Parathyroid adenoma (tissue), 2 donors: Measurements from ENCODE around the gene ZNF148.

Source experiments
- H2AFZ ChIP-seq: fragments of 300-600 bp; sonication (generic); one replicate; pipeline ENCODE4 v1.7.0; 2017; ENCODE audit warnings: antibody characterized with exemption, mild to moderate bottlenecking
- H3K27ac ChIP-seq: fragments of 300-600 bp; sonication (generic); one replicate; pipeline ENCODE4 v1.7.0; 2017
- H3K27me3 ChIP-seq: fragments of 300-600 bp; sonication (generic); one replicate; pipeline ENCODE4 v1.7.0; 2017; ENCODE audit warnings: low read length; ENCODE audit not compliant: control insufficient read depth, insufficient read depth
- H3K36me3 ChIP-seq: fragments of 300-600 bp; sonication (generic); one replicate; pipeline ENCODE4 v1.7.0; 2017; ENCODE audit warnings: low read length; ENCODE audit not compliant: control insufficient read depth, insufficient read depth
- H3K4me1 ChIP-seq: fragments of 300-600 bp; sonication (generic); one replicate; pipeline ENCODE4 v1.7.0; 2017; ENCODE audit warnings: control low read depth
- H3K4me2 ChIP-seq: fragments of 300-600 bp; sonication (generic); one replicate; pipeline ENCODE4 v1.7.0; 2017; ENCODE audit warnings: low read length
- H3K4me3 ChIP-seq: fragments of 300-600 bp; sonication (generic); one replicate; pipeline ENCODE4 v1.7.0; 2017; ENCODE audit warnings: low read depth, low read length
- H3K79me2 ChIP-seq: fragments of 300-600 bp; sonication (generic); one replicate; pipeline ENCODE4 v1.7.0; 2017; ENCODE audit warnings: control low read depth
- H3K9ac ChIP-seq: fragments of 300-600 bp; sonication (generic); one replicate; pipeline ENCODE4 v1.7.0; 2017; ENCODE audit warnings: mild to moderate bottlenecking
- H3K9me3 ChIP-seq: fragments of 300-600 bp; sonication (generic); one replicate; pipeline ENCODE4 v1.7.0; 2017; ENCODE audit warnings: low read length; ENCODE audit not compliant: control insufficient read depth
- TF ChIP-seq, protein P1 (sequence below): fragments of 300-600 bp; sonication (generic); IDR thresholded peaks from one replicate; pipeline ENCODE4 v1.7.0; 2017; ENCODE audit warnings: antibody characterized with exemption, mild to moderate bottlenecking
- donor health status: primary hyperparathyroidism.

Gene ZNF148

DNA sequence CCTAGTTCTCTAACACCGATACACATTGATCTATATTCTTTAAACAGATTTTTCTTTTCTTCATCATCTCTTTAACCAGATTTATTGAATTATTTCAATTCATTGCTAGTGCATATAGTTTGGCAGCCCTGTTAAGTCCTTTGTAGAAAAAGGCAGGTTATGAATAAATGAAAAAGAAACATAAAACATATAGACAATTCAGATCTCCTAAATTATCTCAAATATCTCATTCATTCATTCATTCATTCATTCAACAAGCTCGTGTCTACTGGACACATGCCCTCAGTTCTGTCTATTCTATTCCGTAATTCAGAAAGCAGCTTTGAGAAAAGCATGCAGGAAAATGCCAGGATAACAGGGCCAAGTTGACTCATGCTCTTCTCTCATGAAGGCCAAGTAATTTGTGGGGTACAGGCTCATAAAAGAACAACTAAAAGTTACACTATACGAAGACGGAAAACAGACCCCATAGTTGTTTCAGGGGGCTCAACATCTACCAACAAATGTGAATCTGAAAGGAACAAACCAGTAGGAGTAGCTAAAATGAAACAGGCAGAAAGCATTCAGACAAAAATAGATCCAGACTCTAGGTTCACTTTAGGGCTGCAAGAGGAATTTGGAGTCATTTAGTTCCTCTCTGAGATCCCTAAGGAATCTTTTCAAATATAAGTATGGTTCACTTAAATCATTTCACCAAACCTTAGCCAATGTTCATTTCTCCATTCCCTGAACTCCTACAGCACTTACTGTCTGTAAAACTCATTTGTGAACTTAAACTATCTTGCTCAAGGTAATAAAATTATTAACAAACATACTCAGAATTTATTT, 7.5 kb downstream of the ZNF148 start:
- TF ChIP-seq, protein P1, sequence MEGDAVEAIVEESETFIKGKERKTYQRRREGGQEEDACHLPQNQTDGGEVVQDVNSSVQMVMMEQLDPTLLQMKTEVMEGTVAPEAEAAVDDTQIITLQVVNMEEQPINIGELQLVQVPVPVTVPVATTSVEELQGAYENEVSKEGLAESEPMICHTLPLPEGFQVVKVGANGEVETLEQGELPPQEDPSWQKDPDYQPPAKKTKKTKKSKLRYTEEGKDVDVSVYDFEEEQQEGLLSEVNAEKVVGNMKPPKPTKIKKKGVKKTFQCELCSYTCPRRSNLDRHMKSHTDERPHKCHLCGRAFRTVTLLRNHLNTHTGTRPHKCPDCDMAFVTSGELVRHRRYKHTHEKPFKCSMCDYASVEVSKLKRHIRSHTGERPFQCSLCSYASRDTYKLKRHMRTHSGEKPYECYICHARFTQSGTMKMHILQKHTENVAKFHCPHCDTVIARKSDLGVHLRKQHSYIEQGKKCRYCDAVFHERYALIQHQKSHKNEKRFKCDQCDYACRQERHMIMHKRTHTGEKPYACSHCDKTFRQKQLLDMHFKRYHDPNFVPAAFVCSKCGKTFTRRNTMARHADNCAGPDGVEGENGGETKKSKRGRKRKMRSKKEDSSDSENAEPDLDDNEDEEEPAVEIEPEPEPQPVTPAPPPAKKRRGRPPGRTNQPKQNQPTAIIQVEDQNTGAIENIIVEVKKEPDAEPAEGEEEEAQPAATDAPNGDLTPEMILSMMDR = no peak
- no peaks in the 10 kb centered on the region for H3K36me3 ChIP-seq
- no peak overlapping the region for H3K9ac ChIP-seq
- H3K79me2 ChIP-seq = peaks cover 75% of the 10 kb centered on the region
- no peak overlapping the region for H3K27ac ChIP-seq
- H2AFZ ChIP-seq = no peak overlapping the region
- H3K4me2 ChIP-seq = no peak overlapping the region
- no peaks in the 10 kb centered on the region for H3K9me3 ChIP-seq
- no peak overlapping the region for H3K4me3 ChIP-seq
- H3K4me1 ChIP-seq = peaks cover 3% of the 10 kb centered on the region
- H3K27me3 ChIP-seq = no peaks in the 10 kb centered on the region

DNA sequence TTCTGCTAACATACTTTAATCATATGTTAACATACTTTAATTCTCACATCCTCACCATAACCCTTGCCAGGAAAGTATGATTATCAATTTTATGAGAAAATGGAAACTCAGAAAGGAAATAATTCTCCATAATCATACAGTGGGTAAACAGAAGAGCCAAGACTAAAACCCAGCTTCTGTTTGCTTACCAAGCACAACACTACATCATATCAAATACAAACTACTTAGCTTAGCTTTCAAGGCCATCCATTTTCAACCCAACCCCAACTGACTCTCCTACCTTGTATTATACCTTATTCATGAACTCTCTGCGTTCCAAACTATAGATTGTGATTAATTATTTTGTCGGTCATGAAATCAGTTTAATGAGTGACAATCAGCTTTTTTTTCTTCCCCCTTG, 9.0 kb downstream of the ZNF148 start:
- H2AFZ ChIP-seq = no peak overlapping the region
- peaks cover 83% of the 10 kb centered on the region for H3K79me2 ChIP-seq
- no peak overlapping the region for H3K4me3 ChIP-seq
- TF ChIP-seq, protein P1 = no peak
- H3K4me2 ChIP-seq = no peak overlapping the region
- no peak overlapping the region for H3K27ac ChIP-seq
- H3K9me3 ChIP-seq = no peaks in the 10 kb centered on the region
- no peaks in the 10 kb centered on the region for H3K36me3 ChIP-seq
- H3K4me1 ChIP-seq = peaks cover 3% of the 10 kb centered on the region
- H3K9ac ChIP-seq = no peak overlapping the region
- no peaks in the 10 kb centered on the region for H3K27me3 ChIP-seq

DNA sequence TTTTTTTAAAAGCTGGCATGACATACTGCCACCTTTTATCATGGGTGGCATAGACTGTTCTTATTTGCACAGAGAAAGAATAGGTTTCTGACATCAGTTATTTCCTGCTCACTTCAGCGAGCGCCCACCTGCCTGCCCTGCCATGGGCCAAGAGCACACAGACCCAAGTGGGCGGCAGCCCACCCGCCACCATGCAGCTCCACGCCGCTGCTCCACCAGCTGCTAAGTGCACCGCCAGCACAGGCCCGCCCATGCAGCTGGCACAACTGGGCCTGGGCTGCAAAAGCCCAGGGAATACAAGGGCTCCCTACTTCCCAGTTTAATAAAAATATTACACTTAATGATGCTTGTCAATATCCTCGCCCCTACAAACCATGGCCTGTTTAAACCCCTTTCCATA, 15.4 kb downstream of the ZNF148 start:
- Histone ChIP-seq H3K9me3 (no peaks in the 10 kb centered on the region), H3K27ac (no peak overlapping the region), H3K4me3 (no peak overlapping the region), H3K36me3 (no peaks in the 10 kb centered on the region), H3K4me1 (no peaks in the 10 kb centered on the region), H3K9ac (no peak overlapping the region), H3K79me2 (peaks cover 65% of the 10 kb centered on the region), H3K27me3 (no peaks in the 10 kb centered on the region), H3K4me2 (no peak overlapping the region), H2AFZ (no peak overlapping the region)
- TF ChIP-seq, protein P1 = no peak

DNA sequence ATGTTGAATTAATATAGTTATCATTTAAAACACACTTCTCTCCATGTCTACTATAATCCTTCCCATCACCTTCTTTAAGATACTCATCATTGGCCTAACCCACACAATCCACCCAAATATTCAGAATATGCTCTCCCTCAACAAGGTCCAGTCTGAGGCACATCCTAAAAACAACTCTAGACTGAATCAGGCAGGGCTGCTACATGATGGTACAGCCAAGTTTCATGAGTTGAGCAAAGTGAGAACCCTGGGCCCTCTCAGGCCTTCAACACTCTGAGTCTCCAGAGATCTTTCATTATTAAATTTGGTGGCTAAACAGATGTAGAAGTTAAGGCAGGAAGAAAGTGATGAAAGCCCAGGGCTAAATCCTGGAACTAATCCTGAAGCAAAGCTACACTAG, 16.2 kb downstream of the ZNF148 start:
- Histone ChIP-seq H3K4me2 (no peak overlapping the region), H3K4me1 (no peaks in the 10 kb centered on the region), H2AFZ (no peak overlapping the region), H3K9ac (no peak overlapping the region), H3K79me2 (peaks cover 59% of the 10 kb centered on the region), H3K36me3 (no peaks in the 10 kb centered on the region), H3K9me3 (no peaks in the 10 kb centered on the region), H3K4me3 (no peak overlapping the region), H3K27ac (no peak overlapping the region), H3K27me3 (no peaks in the 10 kb centered on the region)
- TF ChIP-seq, protein P1 = no peak

DNA sequence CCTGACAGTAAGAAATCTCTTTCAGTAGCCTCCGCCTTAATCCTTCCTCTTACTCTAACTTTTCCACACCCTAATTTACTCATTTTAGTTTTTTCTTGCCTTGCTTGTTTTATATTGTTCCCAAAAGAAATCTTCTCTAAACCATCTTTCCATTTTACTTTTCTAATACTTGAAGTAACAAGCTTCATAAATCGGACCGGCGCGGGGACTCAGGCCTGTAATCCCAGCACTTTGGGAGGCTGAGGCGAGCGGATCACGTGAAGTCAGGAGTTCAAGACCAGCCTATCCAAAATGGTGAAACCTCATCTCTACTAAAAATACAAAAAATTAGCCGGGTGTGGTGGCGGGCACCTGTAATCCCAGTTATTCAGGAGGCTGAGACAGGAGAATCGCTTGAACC, 17.3 kb downstream of the ZNF148 start:
- TF ChIP-seq, protein P1 = no peak
- H3K27ac ChIP-seq = no peak overlapping the region
- peak overlapping the region; percentile 27 for H3K4me3 ChIP-seq
- no peak overlapping the region for H2AFZ ChIP-seq
- H3K9me3 ChIP-seq = no peaks in the 10 kb centered on the region
- peaks cover 56% of the 10 kb centered on the region for H3K79me2 ChIP-seq
- H3K9ac ChIP-seq = no peak overlapping the region
- H3K36me3 ChIP-seq = no peaks in the 10 kb centered on the region
- no peaks in the 10 kb centered on the region for H3K4me1 ChIP-seq
- no peaks in the 10 kb centered on the region for H3K27me3 ChIP-seq
- no peak overlapping the region for H3K4me2 ChIP-seq
